Activated T-helper 1 cell treated with Interleukin-2 at 50 U/mL for 16 hours (primary cell): ENCODE measurements around the gene MYO10.
"Not testable (repeated sequence)": the region's sequence is repeated elsewhere in the genome, so short reads cannot be mapped to it uniquely, and the experiment has no call there.

Experiments
- DNase-seq: peaks from one replicate; pipeline ENCODE4 v3.0.0-alpha.2; 2020; ENCODE audit warnings: low read depth

Gene MYO10

DNA sequence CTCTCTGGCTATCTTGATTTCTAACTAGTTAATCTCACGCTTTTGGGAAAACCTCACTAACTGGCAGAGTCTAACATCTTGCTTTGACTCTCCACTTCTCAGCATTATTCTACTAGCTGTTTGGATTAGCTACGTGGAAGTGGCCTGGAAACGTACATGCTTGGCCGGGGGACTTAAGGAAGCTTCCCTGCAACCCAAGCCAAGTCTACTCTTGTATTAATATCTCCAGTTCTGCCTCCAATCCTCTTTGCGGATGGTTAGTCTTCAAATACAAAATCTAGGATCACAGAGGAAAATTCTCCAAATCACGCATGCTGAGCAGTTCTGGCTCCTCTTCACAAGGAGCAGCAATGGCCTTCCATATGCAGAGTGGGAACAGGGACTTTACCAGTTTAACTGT, 267.5 kb downstream of the MYO10 start:
- no peak for DNase-seq

DNA sequence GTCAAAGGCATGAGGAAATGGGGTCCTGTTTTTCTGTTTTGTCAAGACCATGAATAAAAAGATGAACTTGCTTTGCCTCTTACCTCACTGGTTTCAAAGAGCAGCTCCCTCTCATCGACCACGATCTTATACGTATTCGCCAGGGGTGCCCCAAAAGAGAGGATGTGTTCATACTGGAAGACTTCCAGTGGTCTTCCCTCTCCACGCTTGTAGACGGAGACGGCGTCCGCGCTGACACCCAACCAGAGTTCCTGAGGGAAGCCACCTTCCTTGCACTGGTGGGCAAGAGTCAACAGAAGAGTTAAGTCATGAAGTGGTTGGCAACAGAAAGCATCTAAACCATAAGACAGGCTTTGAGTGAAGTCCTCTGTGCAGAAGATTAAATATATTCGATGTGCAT, 267.9 kb downstream of the MYO10 start:
- DNase-seq = no peak

DNA sequence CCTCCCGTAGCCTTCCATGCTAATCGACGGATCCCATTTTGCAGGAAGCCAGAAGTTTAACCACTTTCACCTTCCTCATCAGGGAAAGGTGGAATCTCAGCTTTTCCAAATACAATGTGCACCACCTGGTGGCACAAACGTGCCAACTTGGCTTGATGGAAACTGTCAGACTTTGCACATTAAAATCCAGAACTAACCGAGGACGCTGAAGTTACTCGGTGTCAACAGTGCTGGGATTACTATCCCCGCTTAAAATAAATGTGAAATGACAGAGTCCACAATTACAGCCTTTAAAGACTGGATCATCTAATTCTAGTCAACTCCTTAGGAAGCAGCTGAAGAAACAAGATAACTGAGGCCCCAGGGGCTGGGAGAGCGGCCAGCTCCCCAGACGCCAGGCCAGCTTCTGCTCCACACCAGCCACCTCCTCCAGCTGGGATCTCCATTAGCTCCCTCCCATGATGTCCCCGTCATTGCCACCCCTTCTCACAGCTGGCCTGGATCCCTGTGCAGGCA, 269.1 kb downstream of the MYO10 start:
- no peak for DNase-seq

DNA sequence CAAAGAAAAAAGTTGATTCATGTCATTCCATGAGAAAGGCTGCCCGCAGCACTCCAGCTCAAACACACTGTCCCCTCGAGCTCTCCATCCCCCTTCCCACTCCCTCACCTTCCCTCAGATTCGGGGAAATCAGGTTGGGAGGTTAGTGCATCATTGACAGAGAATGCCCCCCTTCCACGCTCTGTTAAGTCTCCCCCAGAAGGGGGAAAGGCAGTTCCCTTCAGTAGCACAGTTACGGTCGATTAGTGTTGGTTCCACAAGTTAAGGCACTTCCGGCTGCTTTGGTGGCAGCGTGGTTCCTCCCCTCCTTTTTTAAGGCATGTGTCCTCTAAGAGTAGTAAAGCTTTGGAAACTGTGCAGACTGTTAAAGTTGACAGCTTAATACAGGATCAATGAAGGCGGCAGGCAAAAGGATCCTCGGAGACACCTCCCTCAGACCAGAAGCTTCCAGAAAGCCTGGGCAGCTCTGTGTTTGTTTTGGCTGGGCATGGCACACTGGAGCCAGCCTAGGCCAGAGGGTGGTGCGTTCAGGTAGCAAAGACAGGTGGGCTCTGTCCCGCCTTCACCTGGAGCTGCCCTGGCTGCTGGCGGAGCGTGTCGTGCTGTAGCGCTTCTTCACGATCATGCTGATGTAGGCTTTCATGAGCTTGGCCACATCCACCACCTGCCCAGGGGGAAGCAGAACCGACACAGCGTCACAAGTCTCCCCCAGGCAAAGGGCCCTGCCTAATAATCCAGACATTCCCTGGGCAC, 269.8 kb downstream of the MYO10 start:
- DNase-seq = no peak

DNA sequence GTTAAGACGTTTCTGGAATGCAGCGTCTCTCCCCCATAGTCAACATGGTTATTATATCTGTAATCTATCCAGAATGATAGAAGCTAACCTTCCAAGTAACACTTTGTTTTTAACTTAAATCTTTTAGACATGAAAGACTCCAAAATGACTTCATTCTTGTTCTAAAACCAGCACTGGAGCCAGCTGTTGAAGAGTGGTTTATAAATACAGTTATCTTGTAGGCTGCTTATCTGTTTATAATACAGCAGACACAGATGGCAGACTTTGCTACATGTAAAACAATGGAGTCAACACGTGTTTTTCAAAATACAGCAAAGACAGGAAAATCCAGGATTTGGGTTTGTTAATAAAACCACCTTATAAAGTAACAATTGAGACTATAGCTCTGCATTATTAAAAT, 270.5 kb downstream of the MYO10 start:
- DNase-seq = no peak

DNA sequence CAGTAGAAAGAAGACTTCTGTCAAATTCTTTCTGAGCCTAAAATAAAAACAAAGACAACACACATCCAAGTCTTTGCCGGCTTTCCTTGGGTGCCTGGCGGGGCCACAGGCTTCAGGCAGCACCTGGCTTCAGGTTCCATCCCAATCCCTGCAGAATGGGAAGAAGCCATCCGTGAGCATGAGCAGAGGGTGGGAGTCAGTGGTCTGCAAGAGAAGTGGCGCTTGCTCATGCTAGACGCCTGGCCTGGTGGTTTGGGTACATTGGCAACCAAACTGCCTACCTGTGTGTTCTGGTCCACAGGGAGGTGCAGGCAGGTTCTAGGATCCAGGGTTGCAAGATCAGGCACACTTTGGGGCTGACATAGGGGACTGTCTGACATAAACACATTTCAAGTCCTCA, 271.7 kb downstream of the MYO10 start:
- DNase-seq = no peak

DNA sequence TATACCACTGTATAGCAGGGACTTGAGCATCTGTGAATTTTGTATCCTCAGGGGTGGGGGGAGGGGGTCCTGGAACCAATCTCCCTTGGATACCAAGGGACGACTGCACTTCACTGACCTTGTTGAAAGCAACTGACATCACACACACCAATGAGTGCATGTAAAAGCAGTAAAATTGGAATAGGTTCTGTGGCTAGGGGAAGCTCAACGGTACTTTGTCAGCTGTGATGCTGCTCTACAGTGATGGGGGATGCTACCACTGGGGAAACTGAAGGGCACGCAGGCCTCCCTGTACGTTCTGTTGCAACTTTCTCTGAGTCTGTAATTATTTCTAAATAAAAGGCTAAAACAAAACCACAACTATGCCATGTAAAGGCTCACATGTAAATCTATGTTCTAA, 272.2 kb downstream of the MYO10 start:
- no peak for DNase-seq

DNA sequence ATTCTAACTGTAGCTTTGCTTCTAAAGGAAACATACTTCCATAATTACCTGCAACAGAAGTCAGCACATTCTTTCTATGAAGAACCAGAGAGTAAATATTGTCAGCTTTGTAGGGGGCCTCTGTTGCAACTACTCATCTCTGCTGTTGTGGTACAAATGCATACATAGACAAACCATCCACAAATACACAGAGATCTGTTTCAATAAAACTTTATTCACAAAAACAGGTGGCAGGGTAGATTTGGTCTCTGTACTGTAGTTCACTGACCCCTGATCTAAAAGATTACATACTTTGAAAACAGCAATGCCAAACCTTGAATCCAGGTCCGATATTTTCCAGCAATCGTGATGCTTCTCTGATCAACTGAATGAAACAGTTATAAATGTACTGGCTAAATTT, 274.4 kb downstream of the MYO10 start:
- no peak for DNase-seq

DNA sequence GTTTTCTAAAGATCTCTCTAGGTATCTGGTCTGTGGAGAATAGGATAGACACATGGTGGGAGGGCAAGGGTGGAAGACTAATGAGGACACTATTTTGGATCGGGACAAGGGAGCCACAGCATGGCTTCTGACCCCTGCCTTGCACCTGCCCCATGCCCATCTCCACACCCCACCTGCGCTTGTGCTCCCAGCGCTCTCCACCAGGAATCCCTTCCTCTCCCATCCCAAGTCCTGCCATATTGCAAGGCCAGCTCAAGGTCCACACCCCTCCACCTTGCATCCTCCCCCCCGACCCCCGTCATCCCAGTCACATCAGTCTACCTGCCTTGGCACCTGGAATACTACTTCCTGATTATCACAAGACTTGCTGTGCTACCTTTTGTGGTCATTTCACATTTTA, 275.1 kb downstream of the MYO10 start:
- no peak for DNase-seq

DNA sequence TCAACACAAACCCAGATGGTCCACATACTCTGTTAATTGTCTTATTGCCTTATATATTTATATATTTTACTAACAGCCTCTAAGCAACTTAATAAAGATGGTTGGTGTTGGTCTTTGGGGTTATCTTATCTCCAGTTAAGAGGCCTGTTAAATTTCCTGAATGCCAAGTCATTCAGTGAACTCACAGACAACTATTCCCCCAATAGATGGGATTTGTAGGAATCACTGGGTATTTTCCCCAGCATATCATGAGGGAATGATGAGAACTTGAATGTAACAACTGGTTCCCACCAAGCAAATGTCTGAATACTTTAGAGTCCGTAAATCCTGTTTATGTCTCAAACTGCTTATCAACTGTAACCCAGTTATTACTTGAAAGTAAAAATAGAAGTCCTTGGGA, 276.6 kb downstream of the MYO10 start:
- DNase-seq = no peak

DNA sequence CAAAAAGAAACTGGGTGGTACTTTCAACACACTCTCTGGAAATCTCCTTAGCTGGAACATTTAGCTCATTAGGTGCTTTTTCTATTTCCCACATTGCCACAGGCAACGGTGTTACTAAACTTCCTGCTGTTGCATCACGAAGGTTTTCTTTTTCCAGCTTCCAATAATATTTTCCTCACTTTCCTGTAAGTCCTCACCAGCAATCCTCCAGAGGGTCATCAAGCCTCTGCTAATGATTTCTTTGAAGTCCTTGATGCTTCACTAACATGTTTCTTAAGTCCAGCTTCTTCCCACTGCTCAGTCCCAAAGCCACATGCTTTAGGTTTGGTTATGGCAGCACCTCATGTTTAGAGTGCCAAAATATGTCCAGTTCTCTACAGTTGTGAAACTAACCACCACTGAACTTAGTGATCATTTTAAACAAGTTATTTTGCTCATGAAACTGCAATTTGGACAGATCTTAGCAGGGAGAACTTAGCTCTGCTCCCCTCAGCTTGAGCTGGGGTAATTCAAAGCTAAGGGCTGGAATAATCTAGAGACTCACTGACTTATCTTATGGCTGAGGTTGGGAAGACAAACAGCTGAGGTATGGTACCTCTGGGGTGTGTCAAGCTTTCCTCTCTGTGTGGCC, 279.4 kb downstream of the MYO10 start:
- no peak for DNase-seq

DNA sequence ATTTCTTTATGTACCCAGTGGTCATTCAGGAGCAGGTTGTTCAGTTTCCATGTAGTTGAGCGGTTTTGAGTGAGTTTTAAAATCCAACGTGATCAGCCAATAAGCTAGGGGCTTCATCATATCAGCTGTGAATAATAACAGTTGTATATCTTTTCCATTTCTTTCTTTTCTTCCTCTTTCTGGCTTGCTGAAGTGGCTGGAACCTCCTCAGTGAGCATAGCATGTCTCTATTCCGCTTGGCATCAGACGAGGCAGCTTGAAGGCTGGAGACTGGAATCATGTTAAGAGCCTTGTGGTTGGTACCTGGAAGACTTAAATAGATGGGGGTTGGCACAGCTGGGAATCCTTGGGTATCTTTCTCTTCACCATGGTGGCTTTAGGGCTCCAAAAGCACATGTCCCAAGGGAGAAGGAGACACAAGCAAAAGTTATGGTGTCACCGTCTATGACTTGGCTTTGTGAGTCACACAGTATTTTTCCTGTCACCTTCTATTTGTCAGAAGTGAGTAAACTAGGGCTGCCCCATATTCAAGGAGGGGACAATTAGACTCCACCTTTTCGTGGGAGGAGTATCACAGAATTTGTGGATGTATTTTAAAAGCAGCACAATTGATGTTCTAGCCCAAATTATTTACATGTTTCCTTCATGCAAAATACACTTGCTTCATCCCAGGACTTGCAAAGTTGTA, 281.3 kb downstream of the MYO10 start:
- DNase-seq = no peak

DNA sequence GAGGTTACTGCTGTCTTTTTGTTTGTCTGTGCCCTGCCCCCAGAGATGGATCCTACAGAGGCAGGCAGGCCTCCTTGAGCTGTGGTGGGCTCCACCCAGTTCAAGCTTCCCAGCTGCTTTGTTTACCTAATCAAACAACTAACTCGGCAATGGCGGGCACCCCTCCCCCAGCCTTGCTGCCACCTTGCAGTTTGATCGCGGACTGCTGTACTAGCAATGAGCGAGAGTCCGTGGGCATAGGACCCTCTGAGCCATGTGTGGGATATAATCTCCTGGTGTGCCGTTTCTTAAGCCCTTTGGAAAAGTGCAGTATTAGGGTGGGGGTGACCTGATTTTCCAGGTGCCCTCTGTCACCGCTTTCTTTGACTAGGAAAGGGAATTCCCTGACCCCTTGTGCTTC, 287.3 kb downstream of the MYO10 start:
- not testable (repeated sequence) for DNase-seq

DNA sequence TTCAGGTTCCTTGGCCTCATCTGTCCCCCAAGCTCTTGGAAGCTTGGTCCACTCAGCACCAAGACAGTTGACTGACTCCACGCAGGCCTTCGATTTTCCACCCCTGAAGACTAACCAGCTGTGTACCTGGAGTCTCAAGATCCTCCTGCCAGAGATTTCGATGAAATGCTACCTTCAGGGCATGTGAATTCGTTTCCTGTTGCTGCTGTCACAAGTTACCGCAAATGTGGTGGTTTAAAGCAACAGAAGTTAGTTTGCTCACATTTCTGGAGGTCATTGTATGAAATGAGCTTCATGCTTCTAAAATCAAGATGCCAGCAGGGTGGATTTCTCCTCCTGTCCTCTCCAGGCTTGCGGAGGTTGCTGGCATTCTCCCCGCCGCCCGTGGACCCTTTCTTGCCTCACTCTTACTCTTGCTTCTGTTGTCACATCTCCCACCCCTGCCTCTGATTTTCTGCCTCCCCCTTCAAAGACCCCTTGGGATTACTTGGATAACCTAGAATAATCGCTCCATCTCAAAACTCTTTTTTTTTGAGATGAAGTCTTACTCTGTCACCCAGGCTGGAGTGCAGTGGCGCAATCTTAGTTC, 291.7 kb downstream of the MYO10 start:
- no peak for DNase-seq

DNA sequence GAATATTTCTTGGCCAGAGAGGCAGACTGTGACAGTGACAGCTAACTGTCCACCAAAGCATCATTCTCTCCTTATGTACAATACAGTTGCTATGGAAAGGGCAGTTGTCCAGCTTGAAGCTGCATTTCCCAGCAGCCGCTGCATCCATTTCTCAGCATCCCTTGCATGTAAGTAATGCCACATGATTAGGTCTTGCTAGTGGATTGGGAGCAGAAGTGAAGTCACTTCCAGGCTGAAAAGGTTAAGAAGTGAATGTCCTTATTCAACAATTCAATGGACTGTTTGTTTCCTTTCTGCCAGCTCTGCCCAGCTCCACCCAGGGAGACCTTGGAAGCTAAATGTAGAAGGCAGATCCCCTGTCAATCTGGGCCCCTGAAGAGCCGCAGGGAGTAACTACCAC, 293.2 kb downstream of the MYO10 start:
- DNase-seq = no peak

DNA sequence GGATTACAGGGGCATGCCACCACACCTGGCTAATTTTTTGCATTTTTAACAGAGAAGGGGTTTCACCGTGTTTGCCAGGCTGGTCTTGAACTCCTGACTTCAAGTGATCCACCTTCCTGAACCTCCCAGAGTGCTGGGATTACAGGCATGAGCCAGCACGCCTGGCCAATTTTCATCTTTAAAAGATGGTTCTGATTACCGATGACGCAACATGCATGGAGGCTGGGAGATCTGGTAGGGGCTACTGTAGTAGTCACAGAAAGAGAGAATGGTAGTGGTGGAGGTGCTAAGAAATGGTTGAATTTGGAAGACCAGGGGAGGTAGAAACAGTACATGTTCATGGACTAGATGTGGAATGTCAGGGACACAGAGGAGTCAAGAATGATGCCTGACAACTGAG, 296.9 kb downstream of the MYO10 start:
- no peak for DNase-seq

DNA sequence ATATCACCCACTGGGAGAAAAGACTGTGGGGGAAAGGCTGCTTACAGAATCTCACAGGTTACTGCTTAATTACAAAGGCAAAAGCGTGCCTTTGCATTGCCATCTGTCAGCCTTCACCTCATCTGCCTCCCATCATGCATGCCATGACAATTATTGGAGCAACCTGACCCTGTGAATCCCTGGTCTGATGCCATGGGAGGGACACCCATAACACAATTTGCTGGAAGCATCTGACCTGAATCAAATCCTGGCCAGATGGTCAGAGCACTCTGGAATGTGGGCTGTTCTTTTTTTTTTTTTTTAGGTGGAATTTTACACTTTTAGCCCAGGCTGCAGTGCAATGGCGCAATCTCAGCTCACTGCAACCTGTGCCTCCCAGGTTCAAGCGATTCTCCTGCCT, 307.7 kb downstream of the MYO10 start:
- no peak for DNase-seq

DNA sequence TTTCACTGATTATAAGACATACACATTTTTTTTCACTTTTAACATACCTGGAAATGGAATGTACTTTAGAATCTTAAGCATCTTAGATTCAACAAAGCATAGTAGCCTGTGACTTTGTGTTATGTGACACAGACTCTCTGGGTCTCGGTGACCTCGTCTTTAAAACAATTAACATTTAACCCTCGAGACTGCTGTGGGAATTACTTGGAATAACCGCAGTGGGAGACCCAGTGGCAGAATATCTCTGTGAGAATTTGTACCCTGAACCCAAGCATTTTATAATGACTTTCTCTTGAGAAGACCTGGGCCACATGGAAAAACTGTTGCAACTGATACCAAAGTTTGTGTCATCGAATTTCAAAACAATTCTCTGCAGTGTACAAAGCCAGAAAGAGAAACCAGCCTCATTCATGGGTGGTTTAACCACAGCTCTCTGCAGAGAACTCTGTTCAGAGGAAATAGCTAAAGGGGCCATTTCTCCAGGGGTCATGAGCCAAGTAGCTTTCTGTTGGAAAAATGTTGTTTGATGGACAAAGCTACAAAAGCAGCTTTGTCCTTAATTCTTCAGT, 309.3 kb downstream of the MYO10 start:
- no peak for DNase-seq

DNA sequence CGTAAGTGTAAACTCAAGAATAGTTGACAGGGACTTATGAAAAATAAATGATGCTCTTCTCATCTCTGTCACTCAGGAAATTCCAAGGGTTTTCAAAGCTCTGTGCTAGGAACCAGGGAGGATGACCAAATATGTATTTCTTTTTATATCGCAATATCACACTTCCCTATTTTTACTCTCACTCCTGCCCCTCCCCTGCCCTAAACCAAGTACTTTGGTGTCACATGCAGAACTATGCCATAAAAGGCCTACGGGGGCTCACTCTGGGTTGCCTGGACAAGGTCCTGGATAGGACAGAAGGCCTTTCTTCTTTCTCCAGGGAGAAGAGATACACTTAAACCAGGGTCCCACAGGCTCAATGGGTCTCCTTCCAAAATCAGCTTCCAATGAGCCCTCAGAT, 311.0 kb downstream of the MYO10 start:
- DNase-seq = no peak

DNA sequence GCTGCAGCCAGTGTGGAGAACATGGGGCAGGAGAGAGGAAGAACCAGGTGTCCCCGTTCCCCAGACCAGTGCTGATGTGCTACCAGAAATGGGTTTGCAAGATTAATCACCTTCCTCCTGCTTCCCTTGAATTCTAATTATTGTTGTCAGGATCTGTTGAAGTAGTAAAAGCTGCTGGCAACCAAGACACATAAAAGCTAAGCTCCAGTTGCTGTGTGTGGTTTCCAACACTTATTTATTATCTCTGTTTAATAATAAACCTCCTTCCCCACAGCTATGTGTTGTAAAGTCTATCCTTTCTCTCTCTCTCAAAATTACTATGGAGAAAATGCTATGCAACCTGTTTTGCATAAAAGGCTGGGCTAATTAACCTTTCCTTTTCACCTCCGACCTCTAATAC, 317.0 kb downstream of the MYO10 start:
- DNase-seq = no peak

DNA sequence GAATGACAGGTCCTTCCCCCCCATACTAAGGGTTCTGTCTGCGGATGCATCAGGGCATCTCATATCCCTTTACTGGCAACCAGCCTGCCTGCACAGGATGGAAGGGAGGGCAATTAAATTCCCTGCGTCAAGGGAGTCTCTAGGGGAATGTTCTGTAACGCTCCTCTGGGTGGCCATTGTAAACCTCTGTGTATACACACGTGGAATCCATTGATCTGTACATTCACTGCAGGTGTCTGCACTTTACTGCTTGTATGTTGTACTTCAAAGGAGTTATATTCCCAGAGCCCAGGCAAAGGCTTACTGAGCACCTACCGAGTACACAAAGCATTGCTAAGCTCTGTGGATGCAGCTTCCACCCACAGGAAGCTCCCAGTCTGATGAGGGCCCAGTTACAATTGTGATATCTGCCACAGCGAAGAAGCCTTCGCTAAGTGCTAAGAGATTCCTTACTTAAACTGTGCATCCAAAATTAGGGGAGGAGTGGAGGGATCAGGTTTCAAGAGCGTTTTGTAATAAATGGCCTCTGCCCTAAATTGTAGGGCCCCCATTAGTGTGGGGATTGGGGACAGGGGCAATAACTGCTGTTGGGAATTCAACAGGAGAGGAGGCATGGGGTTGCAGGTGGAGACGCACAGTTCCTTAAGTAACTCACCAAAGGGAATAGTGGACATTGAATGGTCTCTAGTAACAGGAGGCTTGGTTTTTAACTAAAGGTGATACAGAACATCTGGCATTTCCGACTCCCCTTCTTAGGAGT, 317.8 kb downstream of the MYO10 start:
- DNase-seq = no peak
